HEK293T (cell line): ENCODE measurements around the gene HYKK.

ENCODE experiments used
- CTCF ChIA-PET: fragments of 350-600 bp; formaldehyde crosslinking; extraction: SDS; loops from one replicate; lab custom pipeline; 2021; ENCODE audit warnings: antibody characterized with exemption, inconsistent platforms; lab: Yijun Ruan, JAX
- POLR2A ChIA-PET: fragments of 350-600 bp; formaldehyde crosslinking; extraction: SDS; loops from one replicate; lab custom pipeline; 2020; ENCODE audit warnings: antibody characterized with exemption, inconsistent platforms; lab: Yijun Ruan, JAX
- DNase-seq: peaks from one replicate; pipeline ENCODE4 v3.0.0; 2012; ENCODE audit warnings: mixed read lengths; ENCODE audit errors: extremely low spot score
- ARNT ChIP-seq: fragments of 450-650 bp; IDR thresholded peaks from 2 replicates; pipeline ENCODE4 v1.6.1; 2017; ENCODE audit warnings: mild to moderate bottlenecking
- BHLHE40 ChIP-seq: fragments of 450-650 bp; IDR thresholded peaks from 2 replicates; pipeline ENCODE4 v1.6.1; 2016; ENCODE audit warnings: mild to moderate bottlenecking, moderate library complexity, borderline replicate concordance
- CTBP1 ChIP-seq: fragments of 450-650 bp; IDR thresholded peaks from 2 replicates; pipeline ENCODE4 v1.6.1; 2016; ENCODE audit warnings: borderline replicate concordance
- ELF4 ChIP-seq: fragments of 450-650 bp; IDR thresholded peaks from 2 replicates; pipeline ENCODE4 v1.6.1; 2017; ENCODE audit warnings: antibody characterized with exemption
- FOXA1 ChIP-seq: fragments of 450-650 bp; IDR thresholded peaks from 2 replicates; pipeline ENCODE4 v1.6.1; 2016; ENCODE audit warnings: mild to moderate bottlenecking
- FOXK2 ChIP-seq: fragments of 450-650 bp; IDR thresholded peaks from 2 replicates; pipeline ENCODE4 v1.6.1; 2016; ENCODE audit warnings: mild to moderate bottlenecking
- FOXM1 ChIP-seq: fragments of 450-650 bp; IDR thresholded peaks from 2 replicates; pipeline ENCODE4 v1.6.1; 2017; ENCODE audit warnings: mild to moderate bottlenecking, borderline replicate concordance
- HDGF ChIP-seq: fragments of 450-650 bp; IDR thresholded peaks from 2 replicates; pipeline ENCODE4 v1.6.1; 2017; ENCODE audit warnings: antibody characterized with exemption, borderline replicate concordance
- L3MBTL2 ChIP-seq: fragments of 450-650 bp; conservative IDR thresholded peaks from 2 replicates; pipeline ENCODE4 v1.6.1; 2016; ENCODE audit warnings: mild to moderate bottlenecking
- LEF1 ChIP-seq: fragments of 450-650 bp; IDR thresholded peaks from 2 replicates; pipeline ENCODE4 v1.6.1; 2017; ENCODE audit warnings: mild to moderate bottlenecking, borderline replicate concordance
- NFRKB ChIP-seq: fragments of 450-650 bp; IDR thresholded peaks from 2 replicates; pipeline ENCODE4 v1.6.1; 2016; ENCODE audit warnings: mild to moderate bottlenecking, moderate library complexity
- SP1 ChIP-seq: fragments of 450-650 bp; IDR thresholded peaks from 2 replicates; pipeline ENCODE4 v1.6.1; 2017
- SUZ12 ChIP-seq: fragments of 450-650 bp; IDR thresholded peaks from 2 replicates; pipeline ENCODE4 v1.6.1; 2016; ENCODE audit warnings: mild to moderate bottlenecking
- TARDBP ChIP-seq: fragments of 450-650 bp; IDR thresholded peaks from 2 replicates; pipeline ENCODE4 v1.6.1; 2016
- ZNF384 ChIP-seq: fragments of 450-650 bp; IDR thresholded peaks from 2 replicates; pipeline ENCODE4 v1.6.1; 2016
- TF ChIP-seq, protein P1 (sequence below): fragments of 450-650 bp; IDR thresholded peaks from 2 replicates; pipeline ENCODE4 v1.6.1; 2016

HYKK gene

DNA sequence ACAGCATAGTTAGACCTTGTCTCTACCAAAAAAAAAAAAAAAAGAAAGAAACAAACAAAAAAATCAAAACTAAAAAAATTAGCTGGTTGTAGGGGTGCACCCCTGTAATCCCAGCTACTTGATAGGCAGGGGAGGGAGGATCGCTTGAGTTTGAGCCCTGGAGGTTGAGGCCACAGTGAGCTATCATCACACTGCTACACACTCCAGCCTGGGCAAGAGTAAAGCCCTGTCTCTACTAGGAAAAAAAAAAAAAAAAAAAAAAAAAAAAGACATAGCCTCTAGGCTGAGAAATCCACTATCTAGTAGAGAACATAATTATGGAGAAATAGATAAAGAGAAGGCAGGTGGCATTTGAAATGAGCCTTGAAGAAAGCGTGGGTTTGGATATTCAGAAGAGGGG lies 55.7 kb downstream of the HYKK start:
- no peak for TF ChIP-seq ZNF384
- TF ChIP-seq FOXM1, result no peak
- TF ChIP-seq FOXA1, result no peak
- no peak for TF ChIP-seq ELF4
- DNase-seq, result no peak
- CTCF ChIA-PET, result no interaction called here
- POLR2A ChIA-PET, result no interaction called here

DNA sequence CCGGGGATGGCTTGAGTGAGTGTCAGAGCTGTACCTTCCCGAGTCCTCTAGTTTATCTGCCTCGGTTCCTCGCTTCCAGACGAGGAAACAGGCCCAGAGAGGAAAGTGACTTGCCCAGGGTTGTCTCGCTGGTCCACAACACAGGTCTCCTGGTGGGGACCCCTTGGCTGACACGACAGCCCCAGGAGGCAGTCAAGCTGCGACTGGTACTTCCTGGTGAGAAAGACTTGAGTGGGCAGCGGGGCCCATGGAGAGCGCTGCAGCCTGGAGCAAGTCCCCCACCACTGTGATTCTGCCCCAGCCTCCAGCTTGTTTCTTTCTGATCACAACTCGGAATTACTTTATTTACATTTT lies 57.3 kb downstream of the HYKK start:
- TF ChIP-seq FOXK2, result no peak
- no peak for TF ChIP-seq HDGF
- TF ChIP-seq SUZ12, result no peak
- TF ChIP-seq SP1, result no peak
- TF ChIP-seq TARDBP, result no peak
- TF ChIP-seq L3MBTL2, result no peak
- TF ChIP-seq, protein P1, sequence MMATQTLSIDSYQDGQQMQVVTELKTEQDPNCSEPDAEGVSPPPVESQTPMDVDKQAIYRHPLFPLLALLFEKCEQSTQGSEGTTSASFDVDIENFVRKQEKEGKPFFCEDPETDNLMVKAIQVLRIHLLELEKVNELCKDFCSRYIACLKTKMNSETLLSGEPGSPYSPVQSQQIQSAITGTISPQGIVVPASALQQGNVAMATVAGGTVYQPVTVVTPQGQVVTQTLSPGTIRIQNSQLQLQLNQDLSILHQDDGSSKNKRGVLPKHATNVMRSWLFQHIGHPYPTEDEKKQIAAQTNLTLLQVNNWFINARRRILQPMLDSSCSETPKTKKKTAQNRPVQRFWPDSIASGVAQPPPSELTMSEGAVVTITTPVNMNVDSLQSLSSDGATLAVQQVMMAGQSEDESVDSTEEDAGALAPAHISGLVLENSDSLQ, result no peak
- no peak for TF ChIP-seq FOXM1
- TF ChIP-seq FOXA1, result no peak
- TF ChIP-seq LEF1, result no peak
- no peak for TF ChIP-seq CTBP1
- TF ChIP-seq ZNF384, result no peak
- TF ChIP-seq ARNT, result no peak
- TF ChIP-seq BHLHE40, result no peak
- TF ChIP-seq ELF4, result no peak
- TF ChIP-seq NFRKB, result no peak
- POLR2A ChIA-PET, result interaction anchor here (0.5 to 4.2 kb wide), 22 partner anchors 8 to 461 kb away, joined by 3 to 69 read pairs (median 6); partner anchors contain the start of genes CHRNA3, HYKK, IREB2 and PSMA4
- CTCF ChIA-PET, result interaction anchor here (1.0 kb wide), 1 partner anchor 256 kb away, joined by 3 read pairs; no protein-coding TSS in a partner anchor
- DNase-seq, result no peak

GRCh38 chr15:78565097-78565950 lies 57.9 kb downstream of the HYKK start, which contains the start of gene CHRNA5:
CHRNA5 (plus strand) TSS chr15:78565520; CDS start chr15:78565720, 200 bp downstream.
- TF ChIP-seq SUZ12 (no peak), FOXA1 (no peak), ARNT (peak; percentile 48; the same call in 1 of the 2 replicates), FOXK2 (no peak), LEF1 (peak; percentile 30; the same call in 1 of the 2 replicates), ZNF384 (no peak), NFRKB (no peak), L3MBTL2 (peak; percentile 46), HDGF (no peak), TARDBP (no peak), FOXM1 (0 out of 2 replicates have a peak, but pooled peaks have one; percentile 26)
- ChIA-PET POLR2A (interaction anchor here (0.5 to 4.2 kb wide), 29 partner anchors 8 to 460 kb away, joined by 3 to 69 read pairs (median 4); partner anchors contain the start of genes CHRNA3, HYKK, IREB2 and PSMA4), CTCF (interaction anchor here (0.5 to 1.0 kb wide), 3 partner anchors 9 to 256 kb away, joined by 3 to 6 read pairs (median 5); no protein-coding TSS in a partner anchor)
- DNase-seq, result peak; percentile 87

- ChIA-PET POLR2A (interaction anchor here (0.6 to 4.2 kb wide), 26 partner anchors 9 to 2000 kb away, joined by 3 to 69 read pairs (median 4); partner anchors contain the start of genes CHRNA3, HYKK, IREB2 and PSMA4), CTCF (interaction anchor here (1.0 kb wide), 1 partner anchor 27 kb away, joined by 4 read pairs; no protein-coding TSS in a partner anchor)
- TF ChIP-seq NFRKB, result no peak
- peak; percentile 42 for DNase-seq
Observed at GRCh38 chr15:78565951-78566774, 58.8 kb downstream of the HYKK start.

GRCh38 chr15:78567531-78567930 lies 60.2 kb downstream of the HYKK start:
- TF ChIP-seq, protein P1, result peak; percentile 25; the same call in 1 of the 2 replicates
- TF ChIP-seq SP1, result no peak
- TF ChIP-seq FOXA1, result no peak
- ChIA-PET CTCF (interaction anchor here (0.6 to 0.7 kb wide), 2 partner anchors 304 to 371 kb away, joined by 3 read pairs; no protein-coding TSS in a partner anchor), POLR2A (interaction anchor here (3.1 to 4.2 kb wide), 2 partner anchors 27 to 60 kb away, joined by 20 to 69 read pairs; partner anchors contain the start of genes HYKK and PSMA4)
- no peak for DNase-seq

GRCh38 chr15:78570710-78571109 lies 63.3 kb downstream of the HYKK start:
- no peak for DNase-seq
- TF ChIP-seq L3MBTL2 (no peak), FOXM1 (no peak), FOXK2 (no peak), HDGF (no peak), NFRKB (no peak), ELF4 (no peak), ARNT (no peak), BHLHE40 (no peak)
- TF ChIP-seq, protein P1, result no peak
- POLR2A ChIA-PET, result no interaction called here
- CTCF ChIA-PET, result interaction anchor here (0.6 to 0.8 kb wide), 3 partner anchors 49 to 326 kb away, joined by 3 to 4 read pairs (median 3); no protein-coding TSS in a partner anchor
